K562 (cell line): Measurements from ENCODE around the gene CGB8. TPM values are rescaled to one million over a fixed set of nuclear protein-coding genes. Genes with fewer than 3 reads are reported as not detected.

Source experiments
- ATF4 ChIP-seq: fragments of 450-650 bp; formaldehyde crosslinking; IDR thresholded peaks from 2 replicates; pipeline ENCODE4 v1.4.0; 2022; ENCODE audit warnings: mild to moderate bottlenecking, moderate library complexity
- DMBX1 ChIP-seq: fragments of 250-450 bp; sonication (Bioruptor Pico); IDR thresholded peaks from 2 replicates; pipeline ENCODE4 v1.8.0; 2022; ENCODE audit warnings: inconsistent platforms, mild to moderate bottlenecking, moderate library complexity, borderline replicate concordance
- FOXK1 ChIP-seq: sonication (generic); formaldehyde crosslinking; IDR thresholded peaks from 2 replicates; pipeline ENCODE4 v1.8.0; 2022; ENCODE audit warnings: missing genetic modification reagents, mild to moderate bottlenecking, borderline replicate concordance
- HDAC1 ChIP-seq, 2 experiments: fragments of 450-650 bp; IDR thresholded peaks; 2 replicates each; pipeline ENCODE4 v1.6.1; 2016 to 2017; ENCODE audit warnings: inconsistent platforms in 1 of 2, mild to moderate bottlenecking in 1 of 2, moderate library complexity in 1 of 2
- MCM3 ChIP-seq: fragments of 450-650 bp; IDR thresholded peaks from 2 replicates; pipeline ENCODE4 v1.6.1; 2016
- MECOM ChIP-seq: fragments of 250-450 bp; sonication (Bioruptor Pico); IDR thresholded peaks from 2 replicates; pipeline ENCODE4 v1.8.0; 2022; ENCODE audit warnings: inconsistent platforms
- MLX ChIP-seq, 2 experiments: fragments of 450-650 bp in 1 of 2; sonication (generic) in 1 of 2; formaldehyde crosslinking; conservative IDR thresholded peaks; 2 replicates each; pipeline versions ENCODE4 v1.4.0 to v1.8.1; 2020 to 2022; ENCODE audit warnings: mild to moderate bottlenecking in 1 of 2, missing genetic modification reagents in 1 of 2
- MTA2 ChIP-seq: fragments of 450-650 bp; IDR thresholded peaks from 2 replicates; pipeline ENCODE4 v1.6.1; 2016; ENCODE audit warnings: low read depth
- PHB2 ChIP-seq: fragments of 450-650 bp; IDR thresholded peaks from 2 replicates; pipeline ENCODE4 v1.6.1; 2017; ENCODE audit warnings: low read depth
- RBM22 ChIP-seq: fragments of 200-400 bp; formaldehyde crosslinking; IDR thresholded peaks from 2 replicates; pipeline ENCODE4 v1.6.1; 2018; ENCODE audit warnings: low read length, low read depth; ENCODE audit not compliant: poor library complexity, severe bottlenecking
- SMAD4 ChIP-seq: fragments of 250-450 bp; sonication (Bioruptor Pico); conservative IDR thresholded peaks from 2 replicates; pipeline ENCODE4 v1.8.0; 2021; ENCODE audit warnings: inconsistent platforms, mild to moderate bottlenecking, moderate library complexity
- STAT6 ChIP-seq: sonication (generic); formaldehyde crosslinking; IDR thresholded peaks from 2 replicates; pipeline ENCODE4 v1.8.1; 2023; ENCODE audit warnings: mild to moderate bottlenecking, missing genetic modification reagents
- TFE3 ChIP-seq: fragments of 450-650 bp; formaldehyde crosslinking; IDR thresholded peaks from 2 replicates; pipeline ENCODE4 v1.4.0; 2020; ENCODE audit warnings: mild to moderate bottlenecking, mixed read lengths
- THRB ChIP-seq: fragments of 450-650 bp; formaldehyde crosslinking; conservative IDR thresholded peaks from 2 replicates; pipeline ENCODE4 v1.4.0; 2022; ENCODE audit warnings: mild to moderate bottlenecking, missing genetic modification characterization
- U2AF1 ChIP-seq: fragments of 200-400 bp; formaldehyde crosslinking; optimal IDR thresholded peaks from 2 replicates; pipeline ENCODE3; 2017; ENCODE audit warnings: mild to moderate bottlenecking, low read depth, low read length, moderate library complexity
- USF1 ChIP-seq: sonication (generic); formaldehyde crosslinking; IDR thresholded peaks from 2 replicates; pipeline ENCODE4 v1.9.0; 2022; ENCODE audit warnings: mild to moderate bottlenecking, missing genetic modification reagents
- ZNF175 ChIP-seq: fragments of 200-800 bp; sonication (Bioruptor generic); IDR thresholded peaks from 2 replicates; pipeline ENCODE4 v1.6.1; 2016; ENCODE audit warnings: low read depth, mild to moderate bottlenecking, missing genetic modification characterization, missing compliant biosample characterization
- ZNF766 ChIP-seq: fragments of 200-800 bp; sonication (Bioruptor generic); conservative IDR thresholded peaks from 2 replicates; pipeline ENCODE4 v1.6.1; 2016; ENCODE audit warnings: missing genetic modification characterization, missing compliant biosample characterization
- polyA plus RNA-seq, 8 experiments: library from polyadenylated mRNA; depleted of rRNA in 4 of 8; stranded (reverse) in 5 of 8; unstranded in 3 of 8; fragments of >200 nt; fragmentation: Nextera tagmentation in 2 of 8; fragmentation: Illumina TruSeq in 1 of 8; extraction: Ambion mirVana in 2 of 8; extraction: Trizol in 1 of 8; gene quantifications; 2 replicates each; pipeline versions ENCODE4 v1.2.1 to v1.2.3, GENCODE V29; 2011 to 2014; ENCODE audit warnings: inconsistent platforms in 1 of 8, missing spikeins in 1 of 8
- total RNA-seq, 7 experiments: library from RNA; depleted of rRNA in 6 of 7; stranded (reverse); fragments of >200 nt in 6 of 7; fragmentation: Illumina TruSeq in 2 of 7; extraction: Trizol in 2 of 7; gene quantifications; 2 replicates each; pipeline versions ENCODE4 v1.2.1 to v1.2.3, GENCODE V29; 2011 to 2021; ENCODE audit warnings: low replicate concordance in 1 of 7

The CGB8 gene
- total and polyA plus RNA-seq, 9 of the 15 experiments (the other 6 are each of a cell fraction or from before 2014, with no cell fraction given) = not detected

GRCh38 chr19:49084206-49085019 is 35.5 kb upstream of the CGB8 start (continued):
- TF ChIP-seq FOXK1 (CRISPR knock-in tag) = no peak
- TF ChIP-seq USF1 (CRISPR knock-in tag) = peak; percentile 57; the same call in 1 of the 2 replicates
- 0 out of 2 replicates have a peak, but pooled peaks have one; percentile 13 for TF ChIP-seq ZNF175 (CRISPR knock-in tag)
- TF ChIP-seq MCM3 = no peak
- 0 out of 2 replicates have a peak, but pooled peaks have one; percentile 36 for TF ChIP-seq SMAD4 (CRISPR knock-in tag)
- TF ChIP-seq STAT6 (CRISPR knock-in tag) = no peak
- no peak for TF ChIP-seq ATF4
- no peak for TF ChIP-seq U2AF1
- 0 out of 2 replicates have a peak, but pooled peaks have one; percentile 3 for TF ChIP-seq ZNF766 (CRISPR knock-in tag)
- TF ChIP-seq HDAC1 (IDR thresholded peaks at IDR 0.05) = peak in 1 of 2 experiments; percentile 18; a peak in 1 of 4 replicates
- TF ChIP-seq MLX (CRISPR knock-in tag; conservative IDR thresholded peaks at IDR 0.05) = no peak
- TF ChIP-seq DMBX1 = 0 out of 2 replicates have a peak, but pooled peaks have one; percentile 46
- peak; percentile 67 for TF ChIP-seq TFE3 (CRISPR knock-in tag)
- no peak for TF ChIP-seq RBM22
- TF ChIP-seq MTA2 = 0 out of 2 replicates have a peak, but pooled peaks have one; percentile 7
- TF ChIP-seq PHB2 = no peak
- TF ChIP-seq THRB (CRISPR knock-in tag) = no peak
- TF ChIP-seq MECOM (CRISPR knock-in tag) = no peak
